ENCODE results near the gene ZFR2.

- TF ChIP-seq EZH2 (IDR thresholded peaks at IDR 0.05; ENCODE audit: insufficient read depth, poor library complexity, severe bottlenecking), result no peak
- TF ChIP-seq EZH2phosphoT487 (IDR thresholded peaks at IDR 0.05; ENCODE audit: insufficient read depth, low read depth), result no peak
These were observed 94.0 kb downstream of the ZFR2 start for GRCh38 chr19:3774621-3775373.

Data from GM23248 (cell line).